Measurements from ENCODE around the gene CDC42EP4. TPM values are rescaled to one million over a fixed set of nuclear protein-coding genes. Genes with fewer than 3 reads are reported as not detected.

CDC42EP4 gene
- total RNA-seq, 1 experiment from 2014 or later: 25.8 TPM

GRCh38 chr17:73285916-73286862 is 25.6 kb downstream of the CDC42EP4 start:
- POLR2A ChIA-PET: no interaction called here
- no TSS peak for BruUV-seq (replicated peaks)

GRCh38 chr17:73285603-73285908 is 26.2 kb downstream of the CDC42EP4 start:
- peaks cover 28% of the 10 kb centered on the region for H3K36me3 Mint-ChIP-seq (ENCODE audit: insufficient read depth, unreplicated experiment)
- no peak overlapping the region for H3K27ac Mint-ChIP-seq (ENCODE audit: unreplicated experiment)
- no peaks in the 10 kb centered on the region for H3K9me3 Mint-ChIP-seq (ENCODE audit: unreplicated experiment)
- CTCF ChIA-PET: interaction anchor here (0.5 kb wide), 1 partner anchor 193 kb away, joined by 3 read pairs; the partner anchor contains the start of gene SLC39A11
- intact Hi-C loops (cut with micrococcal nuclease; ENCODE audit: unreplicated experiment): no loop called here
- POLR2A ChIA-PET: no interaction called here
- no peak overlapping the region for H3K4me3 Mint-ChIP-seq (ENCODE audit: unreplicated experiment)
- no peaks in the 10 kb centered on the region; the same call in 1 of the 2 replicates for H3K36me3 ChIP-seq (ENCODE audit: control insufficient read depth, insufficient read depth, low read length)
- no peak for TF ChIP-seq CTCF (IDR thresholded peaks at IDR 0.05; ENCODE audit: insufficient read depth in 1 of 2, low read depth in 1 of 2, low read length in 1 of 2, severe bottlenecking in 1 of 2, unreplicated experiment in 1 of 2)
- peaks cover 23% of the 10 kb centered on the region for H3K4me1 ChIP-seq
- H3K4me1 Mint-ChIP-seq (ENCODE audit: low read depth, unreplicated experiment): peaks cover 40% of the 10 kb centered on the region
- no peaks in the 10 kb centered on the region for H3K9me3 ChIP-seq
- BruUV-seq (replicated peaks): no TSS peak
- no peak for DNase-seq
- H3K4me3 ChIP-seq (ENCODE audit: low read depth, low read length): no peak overlapping the region
- no peaks in the 10 kb centered on the region for H3K27me3 ChIP-seq (replicated peaks; ENCODE audit: control insufficient read depth, insufficient read depth, low read length)
- H3K27me3 Mint-ChIP-seq (ENCODE audit: insufficient read depth, unreplicated experiment): no peaks in the 10 kb centered on the region

More at GRCh38 chr17:73285916-73286862, 25.6 kb downstream of the CDC42EP4 start:
- Histone ChIP-seq H3K36me3 (ENCODE audit: control insufficient read depth, insufficient read depth, low read length) (no peaks in the 10 kb centered on the region; the same call in 1 of the 2 replicates), H3K9me3 (no peaks in the 10 kb centered on the region), H3K27me3 (replicated peaks; ENCODE audit: control insufficient read depth, insufficient read depth, low read length) (no peaks in the 10 kb centered on the region), H3K4me3 (ENCODE audit: low read depth, low read length) (no peak overlapping the region), H3K4me1 (peaks cover 30% of the 10 kb centered on the region)
- no peak for TF ChIP-seq CTCF (IDR thresholded peaks at IDR 0.05; ENCODE audit: insufficient read depth in 1 of 2, low read depth in 1 of 2, low read length in 1 of 2, severe bottlenecking in 1 of 2, unreplicated experiment in 1 of 2)
- DNase-seq: no peak
- no peaks in the 10 kb centered on the region for H3K27me3 Mint-ChIP-seq (ENCODE audit: insufficient read depth, unreplicated experiment)
- no peaks in the 10 kb centered on the region for H3K9me3 Mint-ChIP-seq (ENCODE audit: unreplicated experiment)
- CTCF ChIA-PET: interaction anchor here (0.5 kb wide), 1 partner anchor 194 kb away, joined by 3 read pairs; the partner anchor contains the start of gene SLC39A11
- peaks cover 46% of the 10 kb centered on the region for H3K4me1 Mint-ChIP-seq (ENCODE audit: low read depth, unreplicated experiment)
- intact Hi-C loops (cut with micrococcal nuclease; ENCODE audit: unreplicated experiment): no loop called here
- H3K4me3 Mint-ChIP-seq (ENCODE audit: unreplicated experiment): no peak overlapping the region
- peaks cover 28% of the 10 kb centered on the region for H3K36me3 Mint-ChIP-seq (ENCODE audit: insufficient read depth, unreplicated experiment)
- peak overlapping the region; percentile 37 for H3K27ac Mint-ChIP-seq (ENCODE audit: unreplicated experiment)

- intact Hi-C loops (cut with micrococcal nuclease; ENCODE audit: unreplicated experiment): no loop called here
- H3K4me3 Mint-ChIP-seq (ENCODE audit: unreplicated experiment): no peak overlapping the region
Observed at GRCh38 chr17:73284906-73285602, 26.7 kb downstream of the CDC42EP4 start.

More at GRCh38 chr17:73284906-73285602, 26.7 kb downstream of the CDC42EP4 start:
- Mint-ChIP-seq H3K27ac (ENCODE audit: unreplicated experiment) (no peak overlapping the region), H3K9me3 (ENCODE audit: unreplicated experiment) (no peaks in the 10 kb centered on the region), H3K27me3 (ENCODE audit: insufficient read depth, unreplicated experiment) (no peaks in the 10 kb centered on the region), H3K4me1 (ENCODE audit: low read depth, unreplicated experiment) (peaks cover 36% of the 10 kb centered on the region), H3K36me3 (ENCODE audit: insufficient read depth, unreplicated experiment) (peaks cover 28% of the 10 kb centered on the region)
- ChIA-PET CTCF (interaction anchor here (0.5 kb wide), 1 partner anchor 193 kb away, joined by 3 read pairs; the partner anchor contains the start of gene SLC39A11), POLR2A (no interaction called here)
- H3K9me3 ChIP-seq: no peaks in the 10 kb centered on the region
- no peak overlapping the region for H3K4me3 ChIP-seq (ENCODE audit: low read depth, low read length)
- no peak for DNase-seq
- peaks cover 18% of the 10 kb centered on the region for H3K4me1 ChIP-seq
- BruUV-seq (replicated peaks): no TSS peak
- H3K36me3 ChIP-seq (ENCODE audit: control insufficient read depth, insufficient read depth, low read length): no peaks in the 10 kb centered on the region; the same call in none of the 2 replicates
- H3K27me3 ChIP-seq (replicated peaks; ENCODE audit: control insufficient read depth, insufficient read depth, low read length): no peaks in the 10 kb centered on the region
- no peak for TF ChIP-seq CTCF (IDR thresholded peaks at IDR 0.05; ENCODE audit: insufficient read depth in 1 of 2, low read depth in 1 of 2, low read length in 1 of 2, severe bottlenecking in 1 of 2, unreplicated experiment in 1 of 2)

Measured in Caco-2 (cell line).